ENCODE results near the gene FCN3. TPM values are rescaled to one million over a fixed set of nuclear protein-coding genes. Genes with fewer than 3 reads are reported as not detected.

The FCN3 gene
- total and polyA plus RNA-seq, 9 of the 15 experiments (the other 6 are each of a cell fraction or from before 2014, with no cell fraction given): 0.49 TPM; not detected in 8

- TF ChIP-seq RBM14 (IDR thresholded peaks at IDR 0.05; ENCODE audit: borderline replicate concordance, insufficient read depth, low read depth, low read length) (no peak), ATF4 (CRISPR knock-in tag; IDR thresholded peaks at IDR 0.05) (no peak), HLTF (IDR thresholded peaks at IDR 0.05) (no peak), KHSRP (IDR thresholded peaks at IDR 0.05) (no peak), DPF2 (IDR thresholded peaks at IDR 0.05) (0 out of 2 replicates have a peak, but pooled peaks have one; percentile 16), IRF9 (tag; IDR thresholded peaks at IDR 0.05) (no peak), SMARCA4 (IDR thresholded peaks at IDR 0.05) (no peak), ZNF695 (CRISPR knock-in tag; IDR thresholded peaks at IDR 0.05) (no peak), ZNF696 (CRISPR knock-in tag; conservative IDR thresholded peaks at IDR 0.05) (no peak), JUNB (CRISPR knock-in tag; conservative IDR thresholded peaks at IDR 0.05) (no peak), STAT6 (CRISPR knock-in tag; IDR thresholded peaks at IDR 0.05) (no peak), AFF4 (CRISPR knock-in tag; IDR thresholded peaks at IDR 0.05) (no peak), RNF2 (IDR thresholded peaks at IDR 0.05) (no peak), YY1 (IDR thresholded peaks at IDR 0.05; ENCODE audit: borderline replicate concordance in 1 of 3, control insufficient read depth in 1 of 3, extremely low read depth in 1 of 3, insufficient read depth in 3 of 3, insufficient read length in 1 of 3, insufficient replicate concordance in 2 of 3, low read depth in 1 of 3, low read length in 2 of 3) (peak in 1 of 3 experiments; percentile 23), NONO (IDR thresholded peaks at IDR 0.05; ENCODE audit: low read depth in 2 of 2, low read length in 1 of 2) (peak in 1 of 2 experiments; percentile 18; a peak in 1 of 4 replicates), ZNF707 (CRISPR knock-in tag; conservative IDR thresholded peaks at IDR 0.05) (no peak), ZNF197 (CRISPR knock-in tag; IDR thresholded peaks at IDR 0.05; ENCODE audit: low read depth) (no peak), SP1 (CRISPR knock-in tag; IDR thresholded peaks at IDR 0.05) (no peak), ZNF354B (CRISPR knock-in tag; IDR thresholded peaks at IDR 0.05) (no peak), ZFPM2 (CRISPR knock-in tag; IDR thresholded peaks at IDR 0.05) (no peak)
Measured at GRCh38 chr1:27348861-27349783, 25.5 kb downstream of the FCN3 start (continued).
